ENCODE results near the gene FGFR2. TPM values are rescaled to one million over a fixed set of nuclear protein-coding genes. Genes with fewer than 3 reads are reported as not detected.

The FGFR2 gene
- total and polyA plus RNA-seq, 2 donors (not counting 3 experiments of a cell fraction or from before 2014, with no cell fraction given), result 0.06 TPM; not detected in 1

DNA sequence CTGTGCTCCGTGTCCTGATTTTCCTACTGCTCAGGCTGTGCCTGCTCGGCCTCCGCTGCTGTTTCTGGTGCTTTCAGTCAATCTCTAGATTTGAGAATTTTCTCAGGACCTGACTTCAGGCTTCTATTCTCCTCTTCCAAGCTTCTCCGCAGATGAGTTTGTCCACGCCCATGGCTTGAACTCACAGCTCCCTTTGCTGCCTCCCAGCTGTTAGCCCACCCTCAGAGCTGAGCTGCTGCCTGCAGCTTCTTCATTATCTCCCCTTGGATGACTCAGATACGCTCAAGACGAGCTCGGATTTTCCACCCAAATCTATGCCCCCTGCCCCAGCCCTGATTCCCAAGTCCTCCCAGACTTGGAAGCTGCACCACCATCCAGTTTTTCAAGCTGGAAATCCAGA is 104.7 kb downstream of the FGFR2 start:
- dilution Hi-C loops (cut with MboI; ENCODE audit: extremely low pct_ligation_motif_present, low sequenced_read_pairs) (no loop called here), intact Hi-C loops (cut with micrococcal nuclease) (no loop called here)
- no peak for FAIRE-seq
- TF ChIP-seq POLR2A (IDR thresholded peaks at IDR 0.05; ENCODE audit: low read depth, low read length), result no peak
- TF ChIP-seq, protein P1, sequence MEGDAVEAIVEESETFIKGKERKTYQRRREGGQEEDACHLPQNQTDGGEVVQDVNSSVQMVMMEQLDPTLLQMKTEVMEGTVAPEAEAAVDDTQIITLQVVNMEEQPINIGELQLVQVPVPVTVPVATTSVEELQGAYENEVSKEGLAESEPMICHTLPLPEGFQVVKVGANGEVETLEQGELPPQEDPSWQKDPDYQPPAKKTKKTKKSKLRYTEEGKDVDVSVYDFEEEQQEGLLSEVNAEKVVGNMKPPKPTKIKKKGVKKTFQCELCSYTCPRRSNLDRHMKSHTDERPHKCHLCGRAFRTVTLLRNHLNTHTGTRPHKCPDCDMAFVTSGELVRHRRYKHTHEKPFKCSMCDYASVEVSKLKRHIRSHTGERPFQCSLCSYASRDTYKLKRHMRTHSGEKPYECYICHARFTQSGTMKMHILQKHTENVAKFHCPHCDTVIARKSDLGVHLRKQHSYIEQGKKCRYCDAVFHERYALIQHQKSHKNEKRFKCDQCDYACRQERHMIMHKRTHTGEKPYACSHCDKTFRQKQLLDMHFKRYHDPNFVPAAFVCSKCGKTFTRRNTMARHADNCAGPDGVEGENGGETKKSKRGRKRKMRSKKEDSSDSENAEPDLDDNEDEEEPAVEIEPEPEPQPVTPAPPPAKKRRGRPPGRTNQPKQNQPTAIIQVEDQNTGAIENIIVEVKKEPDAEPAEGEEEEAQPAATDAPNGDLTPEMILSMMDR (IDR thresholded peaks at IDR 0.05; ENCODE audit: extremely low read depth in 1 of 2, insufficient read depth in 1 of 2, low read depth in 1 of 2, low read length in 2 of 2), result no peak
- CTCF ChIA-PET, result no interaction called here
- Histone ChIP-seq H3K79me2 (ENCODE audit: control insufficient read depth, insufficient read depth, low read length) (no peaks in the 10 kb centered on the region), H3K9me3 (replicated peaks; ENCODE audit: control insufficient read depth, insufficient read depth, low read length) (no peaks in the 10 kb centered on the region), H3K4me2 (ENCODE audit: insufficient read depth, low read length) (no peak overlapping the region), H3K36me3 (ENCODE audit: control insufficient read depth in 2 of 2, extremely low read depth in 1 of 2, insufficient read depth in 2 of 2, low read length in 2 of 2) (no peaks in the 10 kb centered on the region), H3K27ac (ENCODE audit: insufficient read depth, low read depth, low read length) (no peak overlapping the region), H3K4me1 (ENCODE audit: control insufficient read depth, extremely low read depth, insufficient read depth, low read length) (peaks cover 5% of the 10 kb centered on the region), H4K20me1 (replicated peaks; ENCODE audit: control insufficient read depth, extremely low read depth, insufficient read depth, low read length) (no peaks in the 10 kb centered on the region), H3K9ac (replicated peaks; ENCODE audit: extremely low read depth, insufficient read depth, low read length) (no peak overlapping the region), H3K27me3 (ENCODE audit: control insufficient read depth in 2 of 2, insufficient read depth in 2 of 2, low read length in 2 of 2) (no peaks in the 10 kb centered on the region), H3K4me3 (replicated peaks in 1 of 3; ENCODE audit: insufficient read depth in 1 of 3, low read depth in 1 of 3, low read length in 3 of 3) (no peak overlapping the region), H2AFZ (ENCODE audit: low read depth, low read length) (no peak overlapping the region), H3K9me1 (replicated peaks; ENCODE audit: control insufficient read depth, extremely low read depth, insufficient read depth, low read length) (no peaks in the 10 kb centered on the region)
- no TSS peak for BruUV-seq (replicated peaks)
- POLR2A ChIA-PET, result no interaction called here
- no peak for DNase-seq (ENCODE audit: low read depth, low spot score)

DNA sequence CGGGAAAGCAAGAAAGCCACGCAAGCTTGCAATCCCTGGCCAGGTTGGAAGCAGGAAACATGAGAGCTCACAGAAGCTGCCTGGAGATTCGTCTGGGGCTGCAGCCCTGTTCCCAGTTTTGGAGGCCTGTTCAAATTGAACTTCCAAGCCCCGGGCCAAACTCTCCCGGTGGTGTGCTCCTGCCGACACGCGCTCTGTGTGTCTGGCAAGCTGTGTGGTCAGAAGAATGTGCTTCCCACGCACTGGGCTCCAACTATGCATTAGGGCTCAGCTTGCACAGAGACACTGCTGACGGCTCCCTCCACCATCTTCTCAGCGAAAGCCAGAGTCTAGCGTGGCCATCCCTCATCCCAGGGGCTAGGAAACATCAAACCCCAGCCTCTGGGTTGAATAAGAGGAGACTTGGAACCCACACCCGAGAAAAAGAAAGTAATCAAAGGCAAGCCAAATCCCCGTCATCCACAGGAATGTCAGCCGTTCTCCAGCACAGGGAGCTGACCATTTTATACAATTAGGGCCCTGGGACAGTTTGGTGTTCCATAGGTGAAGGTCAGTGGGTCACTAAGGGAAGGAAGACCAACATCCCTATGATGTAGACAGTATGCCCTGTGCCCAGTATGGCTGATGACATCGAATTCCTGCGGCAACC is 107.2 kb downstream of the FGFR2 start:
- no peaks in the 10 kb centered on the region for H3K9me1 ChIP-seq (replicated peaks; ENCODE audit: control insufficient read depth, extremely low read depth, insufficient read depth, low read length)
- no peak overlapping the region for H3K9ac ChIP-seq (replicated peaks; ENCODE audit: extremely low read depth, insufficient read depth, low read length)
- no TSS peak for BruUV-seq (replicated peaks)
- intact Hi-C loops (cut with micrococcal nuclease) (no loop called here), dilution Hi-C loops (cut with MboI; ENCODE audit: extremely low pct_ligation_motif_present, low sequenced_read_pairs) (no loop called here)
- H3K79me2 ChIP-seq (ENCODE audit: control insufficient read depth, insufficient read depth, low read length), result no peaks in the 10 kb centered on the region
- TF ChIP-seq, protein P1 (IDR thresholded peaks at IDR 0.05; ENCODE audit: extremely low read depth in 1 of 2, insufficient read depth in 1 of 2, low read depth in 1 of 2, low read length in 2 of 2), result no peak
- TF ChIP-seq POLR2AphosphoS5 (IDR thresholded peaks at IDR 0.05; ENCODE audit: insufficient read depth, low read depth, low read length) (no peak), MYC (IDR thresholded peaks at IDR 0.05; ENCODE audit: low read depth, low read length) (no peak), GATA2 (IDR thresholded peaks at IDR 0.05; ENCODE audit: insufficient read depth, insufficient read length, low read depth, low read length) (no peak), POLR2A (IDR thresholded peaks at IDR 0.05; ENCODE audit: low read depth, low read length) (no peak), EZH2 (IDR thresholded peaks at IDR 0.05; ENCODE audit: borderline replicate concordance, low read depth, low read length, severe bottlenecking) (no peak), JUN (IDR thresholded peaks at IDR 0.05; ENCODE audit: borderline replicate concordance, insufficient read depth, insufficient read length, low read depth) (no peak), FOS (IDR thresholded peaks at IDR 0.05; ENCODE audit: borderline replicate concordance, insufficient read depth, low read length) (no peak)
- TF ChIP-seq, protein P2, sequence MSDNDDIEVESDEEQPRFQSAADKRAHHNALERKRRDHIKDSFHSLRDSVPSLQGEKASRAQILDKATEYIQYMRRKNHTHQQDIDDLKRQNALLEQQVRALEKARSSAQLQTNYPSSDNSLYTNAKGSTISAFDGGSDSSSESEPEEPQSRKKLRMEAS (IDR thresholded peaks at IDR 0.05; ENCODE audit: insufficient read depth, insufficient read length), result no peak
- H3K4me2 ChIP-seq (ENCODE audit: insufficient read depth, low read length), result no peak overlapping the region
- H3K27me3 ChIP-seq (ENCODE audit: control insufficient read depth in 2 of 2, insufficient read depth in 2 of 2, low read length in 2 of 2), result no peaks in the 10 kb centered on the region
- H3K4me1 ChIP-seq (ENCODE audit: control insufficient read depth, extremely low read depth, insufficient read depth, low read length), result peaks cover 8% of the 10 kb centered on the region
- no peak for DNase-seq (ENCODE audit: low read depth, low spot score)
- H3K27ac ChIP-seq (ENCODE audit: insufficient read depth, low read depth, low read length), result no peak overlapping the region
- FAIRE-seq, result no peak
- POLR2A ChIA-PET, result no interaction called here
- no peaks in the 10 kb centered on the region for H3K9me3 ChIP-seq (replicated peaks; ENCODE audit: control insufficient read depth, insufficient read depth, low read length)
- CTCF ChIA-PET, result no interaction called here
- no peaks in the 10 kb centered on the region for H4K20me1 ChIP-seq (replicated peaks; ENCODE audit: control insufficient read depth, extremely low read depth, insufficient read depth, low read length)
- no peak overlapping the region for H3K4me3 ChIP-seq (replicated peaks in 1 of 3; ENCODE audit: insufficient read depth in 1 of 3, low read depth in 1 of 3, low read length in 3 of 3)
- no peaks in the 10 kb centered on the region for H3K36me3 ChIP-seq (ENCODE audit: control insufficient read depth in 2 of 2, extremely low read depth in 1 of 2, insufficient read depth in 2 of 2, low read length in 2 of 2)
- H2AFZ ChIP-seq (ENCODE audit: low read depth, low read length), result no peak overlapping the region
